Right lobe of liver (tissue), 6 donors: ENCODE results near the gene GAREM2. TPM values are rescaled to one million over a fixed set of nuclear protein-coding genes. Genes with fewer than 3 reads are reported as not detected.

ENCODE experiments used
- ATAC-seq, 4 donors: fragments of 200-7000 bp; cut with Tn5 transposase; one replicate each; pipeline ENCODE4 v1.9.1; 2020; ENCODE audit warnings: mild to moderate bottlenecking in 4 of 4, moderate library complexity in 4 of 4
- DNase-seq, 3 donors: peaks; one replicate each; pipeline ENCODE4 v3.0.0-alpha.2; 2020
- H3K27ac ChIP-seq, 3 donors: fragments of 200-600 bp; one replicate each; pipeline ENCODE4 v1.8.0; 2022
- H3K27me3 ChIP-seq, 2 donors: fragments of 200-600 bp; one replicate each; pipeline ENCODE4 v1.8.0; 2022
- H3K36me3 ChIP-seq, 4 donors: fragments of 200-600 bp; sonication (generic) in 1 of 4; one replicate each; pipeline versions ENCODE4 v1.5.1 to v1.8.0; 2017 to 2022; ENCODE audit warnings: control low read depth in 1 of 4
- H3K4me1 ChIP-seq, 4 donors: fragments of 200-600 bp; sonication (generic) in 1 of 4; one replicate each; pipeline versions ENCODE4 v1.5.1 to v1.8.0; 2017 to 2022; ENCODE audit warnings: control low read depth in 1 of 4
- H3K4me3 ChIP-seq, 3 donors: fragments of 200-600 bp; one replicate each; pipeline ENCODE4 v1.8.0; 2022
- H3K9me3 ChIP-seq, 4 donors: fragments of 200-600 bp; sonication (generic) in 1 of 4; one replicate each; pipeline versions ENCODE4 v1.5.1 to v1.8.0; 2017 to 2022; ENCODE audit warnings: control low read depth in 1 of 4
- POLR2A ChIP-seq: fragments of 450-650 bp; IDR thresholded peaks from one replicate; pipeline ENCODE4 v1.6.1; 2017; ENCODE audit warnings: antibody characterized with exemption, mild to moderate bottlenecking
- WGBS: methylation state at CpG from one replicate; pipeline ENCODE4 v1.1.6; 2018; ENCODE audit warnings: low coverage, low lambda C conversion rate; ENCODE audit not compliant: insufficient coverage; ENCODE audit errors: missing lambda C conversion rate; 5-methylcytosine and 5-hydroxymethylcytosine counted together
- intact Hi-C, 2 donors: fragments of 100-400 bp; cut with DNase I; formaldehyde crosslinking; loops; one replicate each; pipeline versions ENCODE4 v1.11.2 to v1.14.1; 2022
- total RNA-seq, 6 experiments: library from RNA; depleted of rRNA in 2 of 6; stranded (reverse); fragments of >200 nt in 2 of 6; fragmentation: NEBNext Ultra II Directional in 3 of 6; extraction: Animal tissue kit (Norgen Biotek cat#: 25700) in 3 of 6; gene quantifications; one replicate each; pipeline versions ENCODE4 v1.1.0 to v1.2.4, GENCODE V29; 2016 to 2023
- TF ChIP-seq, protein P1 (sequence below), 4 donors: fragments of 200-600 bp in 3 of 4; fragments of 450-650 bp in 1 of 4; IDR thresholded peaks; one replicate each; pipeline versions ENCODE4 v1.5.1 to v1.8.0; 2016 to 2022; ENCODE audit warnings: antibody characterized with exemption in 4 of 4, mild to moderate bottlenecking in 2 of 4
- donor health status: DM: no; HTN: yes; CAD: no.
- donor health status: DM: no; HTN: no; CAD: no.
- donor health status: DM: no; HTN: no; CAD: no.
- donor health status: DM: no; HTN: yes; CAD: no.
- donor health status: DM: no; HTN: yes; CAD: no.

The GAREM2 gene
- total RNA-seq, 6 experiments from 2014 or later = 0.11 to 0.34 (median 0.20) TPM; not detected in 1

- Histone ChIP-seq H3K27ac (no peak overlapping the region), H3K4me1 (no peaks in the 10 kb centered on the region), H3K9me3 (no peaks in the 10 kb centered on the region), H3K36me3 (peaks cover 0 to 33% (median 8%) of the 10 kb centered on the region in 4 donors), H3K27me3 (no peaks in the 10 kb centered on the region), H3K4me3 (no peak overlapping the region)
- no peak for TF ChIP-seq POLR2A
- TF ChIP-seq, protein P1, sequence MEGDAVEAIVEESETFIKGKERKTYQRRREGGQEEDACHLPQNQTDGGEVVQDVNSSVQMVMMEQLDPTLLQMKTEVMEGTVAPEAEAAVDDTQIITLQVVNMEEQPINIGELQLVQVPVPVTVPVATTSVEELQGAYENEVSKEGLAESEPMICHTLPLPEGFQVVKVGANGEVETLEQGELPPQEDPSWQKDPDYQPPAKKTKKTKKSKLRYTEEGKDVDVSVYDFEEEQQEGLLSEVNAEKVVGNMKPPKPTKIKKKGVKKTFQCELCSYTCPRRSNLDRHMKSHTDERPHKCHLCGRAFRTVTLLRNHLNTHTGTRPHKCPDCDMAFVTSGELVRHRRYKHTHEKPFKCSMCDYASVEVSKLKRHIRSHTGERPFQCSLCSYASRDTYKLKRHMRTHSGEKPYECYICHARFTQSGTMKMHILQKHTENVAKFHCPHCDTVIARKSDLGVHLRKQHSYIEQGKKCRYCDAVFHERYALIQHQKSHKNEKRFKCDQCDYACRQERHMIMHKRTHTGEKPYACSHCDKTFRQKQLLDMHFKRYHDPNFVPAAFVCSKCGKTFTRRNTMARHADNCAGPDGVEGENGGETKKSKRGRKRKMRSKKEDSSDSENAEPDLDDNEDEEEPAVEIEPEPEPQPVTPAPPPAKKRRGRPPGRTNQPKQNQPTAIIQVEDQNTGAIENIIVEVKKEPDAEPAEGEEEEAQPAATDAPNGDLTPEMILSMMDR (IDR thresholded peaks at IDR 0.05) = no peak
- WGBS = 88% methylated on average over 3 of the region's 3 CpGs
- DNase-seq = no peak
- no peak for ATAC-seq
- intact Hi-C loops = no loop called here
Observed at GRCh38 chr2:26130763-26131162, 42.1 kb upstream of the GAREM2 start.

GRCh38 chr2:26136451-26136850 lies 36.4 kb upstream of the GAREM2 start:
- DNase-seq (no peak), ATAC-seq (no peak)
- TF ChIP-seq, protein P1 (IDR thresholded peaks at IDR 0.05) = no peak
- TF ChIP-seq POLR2A = no peak
- WGBS = 72% methylated on average over 3 of the region's 3 CpGs
- Histone ChIP-seq H3K36me3 (peaks cover 0 to 22% (median 6%) of the 10 kb centered on the region in 4 donors), H3K4me3 (no peak overlapping the region), H3K4me1 (no peaks in the 10 kb centered on the region), H3K9me3 (no peaks in the 10 kb centered on the region), H3K27me3 (no peaks in the 10 kb centered on the region), H3K27ac (no peak overlapping the region)
- intact Hi-C loops = no loop called here

DNA sequence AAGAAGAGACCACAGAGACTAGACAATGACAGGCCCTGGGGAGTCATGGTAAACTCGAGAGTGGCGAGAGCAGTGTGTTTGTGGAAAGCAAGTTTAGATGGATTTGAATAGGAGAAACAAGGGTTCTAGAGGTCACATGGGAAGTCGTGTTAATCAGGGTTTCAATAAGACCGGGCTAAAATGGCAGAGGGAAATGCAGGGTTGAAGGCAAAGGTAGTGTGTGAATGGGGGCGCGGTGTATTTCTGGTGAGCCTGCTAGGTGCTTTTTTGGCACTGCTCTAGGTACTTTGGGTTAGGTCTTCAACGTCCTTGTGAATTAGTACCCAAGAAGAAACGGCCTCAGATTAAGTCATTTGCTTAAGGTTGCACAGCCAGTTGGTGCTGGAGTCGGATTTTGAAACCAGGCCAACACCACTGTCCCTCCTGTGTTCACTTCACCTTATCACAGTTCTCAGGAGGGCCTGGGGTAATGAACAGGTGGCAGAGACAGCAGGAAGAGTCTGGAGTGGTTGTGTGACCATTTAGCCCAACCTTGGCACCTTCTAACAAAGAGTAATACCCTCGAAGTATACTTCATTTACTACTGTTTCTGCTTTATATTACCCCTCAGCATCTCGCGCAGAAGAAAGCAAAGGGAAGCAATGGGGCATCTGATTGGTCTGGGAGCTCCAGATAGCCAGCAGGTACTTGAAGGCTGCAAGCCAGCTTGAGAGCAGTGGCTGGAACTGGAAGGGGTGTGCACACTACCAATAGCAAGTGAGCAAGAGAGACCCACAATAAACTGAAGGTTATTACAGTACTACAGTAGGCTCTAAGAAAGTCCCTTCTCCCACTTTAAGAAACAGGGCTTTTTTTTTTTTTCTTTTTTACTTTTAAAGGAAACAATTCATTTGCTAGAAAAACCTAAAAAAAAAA lies 33.4 kb upstream of the GAREM2 start:
- 63% methylated on average over 10 of the region's 12 CpGs for WGBS
- Histone ChIP-seq H3K4me3 (no peak overlapping the region), H3K27me3 (no peaks in the 10 kb centered on the region), H3K36me3 (peaks cover 0 to 16% (median 4%) of the 10 kb centered on the region in 4 donors), H3K27ac (no peak overlapping the region), H3K4me1 (no peaks in the 10 kb centered on the region), H3K9me3 (no peaks in the 10 kb centered on the region)
- ATAC-seq (peak in 3 of 4 donors; percentile 12 to 28 (median 12)), DNase-seq (no peak)
- TF ChIP-seq, protein P1 (IDR thresholded peaks at IDR 0.05) = no peak
- no peak for TF ChIP-seq POLR2A
- intact Hi-C loops = loop anchor here (10.0 kb wide), 2 partner anchors 145 to 185 kb away; no protein-coding TSS in a partner anchor

DNA sequence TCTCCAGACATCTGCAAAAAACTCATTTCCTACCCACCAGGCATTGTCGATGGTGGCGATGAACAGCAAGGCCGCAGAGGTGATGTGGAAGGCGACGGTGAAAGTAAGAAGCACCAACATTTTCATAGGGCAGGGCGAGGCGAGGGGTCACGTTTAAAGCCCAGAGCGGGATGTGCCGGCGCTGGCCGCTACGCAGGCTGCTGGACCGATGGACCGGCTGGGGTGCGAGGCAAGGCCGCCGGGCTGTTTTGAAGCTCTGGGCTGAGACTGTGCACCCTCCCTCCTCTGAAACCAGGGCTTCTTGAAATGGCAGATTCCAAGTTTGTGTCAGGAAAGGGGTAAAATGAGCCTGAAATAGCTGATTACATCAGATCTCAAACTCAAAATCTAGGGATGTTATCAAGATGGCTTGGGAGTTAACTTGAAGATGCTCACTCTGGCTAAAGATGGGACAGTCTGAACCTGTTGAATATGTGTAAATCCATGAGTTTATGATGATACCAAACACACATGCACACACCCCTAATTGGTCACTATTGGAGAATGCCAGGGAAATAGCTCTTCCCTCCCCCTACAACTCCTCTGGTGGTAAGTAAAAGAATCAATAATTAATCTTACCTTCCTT lies 31.6 kb upstream of the GAREM2 start:
- DNase-seq = no peak
- 80% methylated on average over 7 of the region's 18 CpGs for WGBS
- H3K36me3 ChIP-seq = peaks cover 0 to 2% (median 0%) of the 10 kb centered on the region in 4 donors
- no peak overlapping the region for H3K27ac ChIP-seq
- no peak for ATAC-seq
- TF ChIP-seq, protein P1 (IDR thresholded peaks at IDR 0.05) = no peak
- no peak for TF ChIP-seq POLR2A
- intact Hi-C loops = loop anchor here (10.0 kb wide), 2 partner anchors 146 to 186 kb away; no protein-coding TSS in a partner anchor
- H3K4me1 ChIP-seq = no peaks in the 10 kb centered on the region
- no peaks in the 10 kb centered on the region for H3K27me3 ChIP-seq
- no peak overlapping the region for H3K4me3 ChIP-seq
- H3K9me3 ChIP-seq = no peaks in the 10 kb centered on the region
